ENCODE measurements around the gene POLL. TPM values are rescaled to one million over a fixed set of nuclear protein-coding genes. Genes with fewer than 3 reads are reported as not detected.
A peak's percentile ranks its signal among the peaks of the same experiment; 100 is the strongest.

Gene POLL
- total RNA-seq, 1 donor from 2014 or later: 22.8 TPM

DNA sequence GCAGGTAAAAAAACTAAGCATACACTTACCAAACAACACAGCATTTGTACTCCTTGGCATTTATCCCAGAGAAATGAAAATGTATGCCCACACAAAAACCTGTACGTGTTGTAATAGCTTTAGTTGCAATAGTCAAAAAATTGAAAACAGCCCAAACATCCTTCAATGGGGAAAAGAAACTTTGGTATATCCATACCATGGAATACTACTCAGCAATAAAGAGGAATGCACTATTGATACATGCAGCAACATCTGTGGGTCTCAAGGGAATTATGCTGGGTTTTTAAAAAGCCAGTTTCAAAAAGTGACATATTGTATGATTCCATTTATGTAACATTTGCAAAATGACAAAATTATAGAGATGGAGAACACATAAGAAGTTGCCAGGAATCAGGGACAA lies 35.5 kb upstream of the POLL start:
- DNase-seq (ENCODE audit: low spot score): no peak
- no peaks in the 10 kb centered on the region for H3K9me3 ChIP-seq (ENCODE audit: low read depth)
- no peak overlapping the region for H3K27ac ChIP-seq
- H3K4me1 ChIP-seq: peaks cover 26% of the 10 kb centered on the region
- H3K9me3 Mint-ChIP-seq: no peaks in the 10 kb centered on the region
- no peak overlapping the region for H3K9ac ChIP-seq
- no peak for TF ChIP-seq CTCF (IDR thresholded peaks at IDR 0.05)
- no peak overlapping the region for H3K4me3 ChIP-seq
- peaks cover 7% of the 10 kb centered on the region for H3K36me3 ChIP-seq
- H3K4me3 Mint-ChIP-seq: no peak overlapping the region
- peaks cover 8% of the 10 kb centered on the region for H3K27me3 Mint-ChIP-seq (ENCODE audit: insufficient read depth, low read depth)
- H3F3A ChIP-seq (ENCODE audit: low read depth): peaks cover 10% of the 10 kb centered on the region
- peaks cover 13% of the 10 kb centered on the region for H3K36me3 Mint-ChIP-seq
- no peak overlapping the region for H2AFZ ChIP-seq (replicated peaks)
- H3K79me2 ChIP-seq (ENCODE audit: low read depth): no peaks in the 10 kb centered on the region
- H4K20me1 ChIP-seq (ENCODE audit: low read depth): no peaks in the 10 kb centered on the region
- no peak overlapping the region for H3K4me2 ChIP-seq
- H3K4me1 Mint-ChIP-seq: peaks cover 11% of the 10 kb centered on the region
- no peak overlapping the region for H3K27ac Mint-ChIP-seq
- H3K27me3 ChIP-seq: no peaks in the 10 kb centered on the region

DNA sequence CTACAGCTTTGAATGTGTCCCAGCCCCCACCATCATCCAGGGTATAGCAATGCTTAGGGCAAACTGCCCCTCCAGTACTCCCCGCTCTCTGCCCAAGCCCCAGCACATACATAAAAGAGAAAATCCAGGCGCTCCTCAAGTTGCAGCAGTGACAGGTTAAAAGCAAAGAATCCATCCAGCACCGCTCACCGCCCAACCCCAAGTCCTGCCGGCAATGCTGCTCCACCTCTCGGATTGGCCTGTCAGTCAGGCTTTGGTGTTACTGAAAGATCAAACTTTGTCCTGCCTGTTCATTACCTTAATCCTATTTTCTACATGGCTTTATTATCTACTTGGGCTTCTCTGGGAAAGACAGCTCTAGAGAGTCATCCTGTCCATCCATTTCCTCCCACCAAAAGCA lies 31.9 kb upstream of the POLL start:
- H3K36me3 Mint-ChIP-seq: peaks cover 19% of the 10 kb centered on the region
- Histone ChIP-seq H3K79me2 (ENCODE audit: low read depth) (no peaks in the 10 kb centered on the region), H3K4me2 (peak overlapping the region; percentile 53), H2AFZ (replicated peaks) (no peak overlapping the region), H3F3A (ENCODE audit: low read depth) (peaks cover 32% of the 10 kb centered on the region), H3K9ac (no peak overlapping the region), H3K27me3 (no peaks in the 10 kb centered on the region), H4K20me1 (ENCODE audit: low read depth) (no peaks in the 10 kb centered on the region), H3K4me3 (no peak overlapping the region), H3K9me3 (ENCODE audit: low read depth) (no peaks in the 10 kb centered on the region), H3K27ac (peak overlapping the region; percentile 35), H3K36me3 (peaks cover 7% of the 10 kb centered on the region), H3K4me1 (peaks cover 47% of the 10 kb centered on the region)
- H3K4me1 Mint-ChIP-seq: peaks cover 32% of the 10 kb centered on the region
- H3K27me3 Mint-ChIP-seq (ENCODE audit: insufficient read depth, low read depth): peaks cover 13% of the 10 kb centered on the region
- DNase-seq (ENCODE audit: low spot score): peak; percentile 61
- no peak overlapping the region for H3K27ac Mint-ChIP-seq
- TF ChIP-seq CTCF (IDR thresholded peaks at IDR 0.05) (no peak), EZH2phosphoT487 (IDR thresholded peaks at IDR 0.05) (no peak), EZH2 (IDR thresholded peaks at IDR 0.05) (no peak)
- peak overlapping the region; percentile 57 for H3K4me3 Mint-ChIP-seq
- no peaks in the 10 kb centered on the region for H3K9me3 Mint-ChIP-seq

- Histone ChIP-seq H3K4me1 (peaks cover 52% of the 10 kb centered on the region), H3K9ac (no peak overlapping the region), H3K36me3 (peaks cover 6% of the 10 kb centered on the region), H3F3A (ENCODE audit: low read depth) (peaks cover 43% of the 10 kb centered on the region), H3K79me2 (ENCODE audit: low read depth) (no peaks in the 10 kb centered on the region), H3K4me3 (no peak overlapping the region), H2AFZ (replicated peaks) (no peak overlapping the region), H3K27me3 (no peaks in the 10 kb centered on the region), H3K4me2 (no peak overlapping the region), H3K27ac (no peak overlapping the region), H4K20me1 (ENCODE audit: low read depth) (peaks cover 6% of the 10 kb centered on the region), H3K9me3 (ENCODE audit: low read depth) (no peaks in the 10 kb centered on the region)
- no peak for TF ChIP-seq EZH2phosphoT487 (IDR thresholded peaks at IDR 0.05)
- TF ChIP-seq CTCF (IDR thresholded peaks at IDR 0.05): no peak
- TF ChIP-seq EZH2 (IDR thresholded peaks at IDR 0.05): no peak
- Mint-ChIP-seq H3K9me3 (no peaks in the 10 kb centered on the region), H3K4me3 (no peak overlapping the region), H3K27ac (no peak overlapping the region), H3K36me3 (peaks cover 19% of the 10 kb centered on the region), H3K4me1 (peaks cover 43% of the 10 kb centered on the region), H3K27me3 (ENCODE audit: insufficient read depth, low read depth) (peaks cover 13% of the 10 kb centered on the region)
- no peak for DNase-seq (ENCODE audit: low spot score)
Observed at GRCh38 chr10:101618871-101619270, 30.8 kb upstream of the POLL start.
